GM10266 (cell line): ENCODE measurements around the gene ARRDC4.
"Not testable (repeated sequence)": the region's sequence is repeated elsewhere in the genome, so short reads cannot be mapped to it uniquely, and the experiment has no call there.

Experiments
- DNase-seq: peaks from one replicate; pipeline ENCODE4 v3.0.0; 2012; ENCODE audit errors: extremely low spot score
- TF ChIP-seq, protein P1 (sequence below): IDR thresholded peaks from 2 replicates; pipeline ENCODE4 v1.5.1; 2012; ENCODE audit warnings: mild to moderate bottlenecking, low read depth; ENCODE audit not compliant: control insufficient read depth, insufficient read depth; ENCODE audit errors: missing control alignments

The ARRDC4 gene

DNA sequence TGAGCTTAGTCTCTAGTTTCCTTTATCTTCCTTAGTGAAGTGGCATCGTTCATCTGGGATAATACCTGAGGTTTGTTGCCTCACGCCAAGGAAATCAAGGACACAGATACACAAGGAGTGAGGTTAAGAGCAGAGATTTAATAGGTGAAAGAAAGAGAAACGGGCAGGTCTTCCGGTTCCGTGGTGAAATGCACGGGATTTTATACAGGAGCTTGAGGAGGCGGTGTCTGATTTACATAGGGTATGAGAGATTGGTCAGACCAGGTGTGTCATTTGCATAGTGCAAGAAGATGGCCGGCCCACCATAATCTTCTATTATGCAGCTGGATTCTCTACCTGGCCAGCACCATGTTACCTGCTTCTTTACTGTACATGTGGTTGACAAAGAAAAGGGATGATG lies 17.2 kb downstream of the ARRDC4 start:
- DNase-seq = no peak
- TF ChIP-seq, protein P1, sequence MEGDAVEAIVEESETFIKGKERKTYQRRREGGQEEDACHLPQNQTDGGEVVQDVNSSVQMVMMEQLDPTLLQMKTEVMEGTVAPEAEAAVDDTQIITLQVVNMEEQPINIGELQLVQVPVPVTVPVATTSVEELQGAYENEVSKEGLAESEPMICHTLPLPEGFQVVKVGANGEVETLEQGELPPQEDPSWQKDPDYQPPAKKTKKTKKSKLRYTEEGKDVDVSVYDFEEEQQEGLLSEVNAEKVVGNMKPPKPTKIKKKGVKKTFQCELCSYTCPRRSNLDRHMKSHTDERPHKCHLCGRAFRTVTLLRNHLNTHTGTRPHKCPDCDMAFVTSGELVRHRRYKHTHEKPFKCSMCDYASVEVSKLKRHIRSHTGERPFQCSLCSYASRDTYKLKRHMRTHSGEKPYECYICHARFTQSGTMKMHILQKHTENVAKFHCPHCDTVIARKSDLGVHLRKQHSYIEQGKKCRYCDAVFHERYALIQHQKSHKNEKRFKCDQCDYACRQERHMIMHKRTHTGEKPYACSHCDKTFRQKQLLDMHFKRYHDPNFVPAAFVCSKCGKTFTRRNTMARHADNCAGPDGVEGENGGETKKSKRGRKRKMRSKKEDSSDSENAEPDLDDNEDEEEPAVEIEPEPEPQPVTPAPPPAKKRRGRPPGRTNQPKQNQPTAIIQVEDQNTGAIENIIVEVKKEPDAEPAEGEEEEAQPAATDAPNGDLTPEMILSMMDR = no peak

DNA sequence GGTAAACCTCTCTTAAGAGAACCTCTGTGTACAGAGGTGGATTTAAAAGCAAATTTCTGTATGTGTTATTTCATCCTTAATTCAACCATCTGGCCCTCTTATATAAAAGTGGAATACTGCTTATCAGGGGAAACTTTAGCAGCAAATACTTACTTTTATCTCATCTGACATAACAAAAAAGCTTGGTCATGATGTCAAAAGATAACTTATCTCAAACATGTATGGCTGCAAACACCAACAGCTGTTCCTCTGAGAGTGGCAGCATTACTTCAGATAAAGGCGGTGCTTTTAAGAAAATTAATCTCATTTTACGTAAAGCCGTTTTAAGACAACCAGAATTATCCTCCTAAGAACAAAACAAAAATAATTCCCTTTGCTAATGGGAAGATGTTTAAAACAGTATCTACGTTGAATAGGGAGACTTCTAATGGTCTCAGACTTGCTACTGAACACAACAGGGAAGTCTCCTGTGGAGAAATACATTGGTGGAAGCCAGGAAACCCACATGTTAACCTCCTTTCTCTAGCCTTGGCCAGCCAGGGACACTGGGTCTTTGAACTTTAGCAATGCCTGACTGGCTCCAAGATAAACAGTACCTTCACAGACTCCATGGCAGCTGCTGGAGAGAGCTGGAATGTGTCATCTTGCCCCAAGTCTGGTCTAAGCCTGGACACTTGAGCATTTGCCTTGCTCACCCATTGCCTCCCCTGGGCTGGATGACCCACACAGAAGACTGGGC lies 18.1 kb downstream of the ARRDC4 start:
- no peak for DNase-seq
- TF ChIP-seq, protein P1 = no peak

DNA sequence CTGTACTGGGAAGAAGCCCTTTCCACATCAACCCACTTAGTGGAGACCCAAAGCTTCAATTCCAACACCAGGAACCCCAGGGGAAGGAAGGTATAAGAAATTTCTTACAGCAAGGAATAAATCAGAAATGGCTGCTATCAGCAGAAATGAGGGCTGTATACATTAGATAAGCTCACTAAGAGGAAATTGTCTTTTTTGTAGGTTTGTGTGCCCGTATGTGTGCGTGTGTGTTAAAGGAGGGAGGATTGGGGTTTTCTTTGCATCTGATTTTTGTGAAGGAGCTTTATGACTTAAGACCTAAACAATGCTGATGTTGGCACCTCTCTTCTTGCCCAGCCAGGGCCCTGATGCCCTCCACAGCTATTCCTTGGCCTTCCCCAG lies 18.6 kb downstream of the ARRDC4 start:
- DNase-seq = no peak
- TF ChIP-seq, protein P1 = no peak

DNA sequence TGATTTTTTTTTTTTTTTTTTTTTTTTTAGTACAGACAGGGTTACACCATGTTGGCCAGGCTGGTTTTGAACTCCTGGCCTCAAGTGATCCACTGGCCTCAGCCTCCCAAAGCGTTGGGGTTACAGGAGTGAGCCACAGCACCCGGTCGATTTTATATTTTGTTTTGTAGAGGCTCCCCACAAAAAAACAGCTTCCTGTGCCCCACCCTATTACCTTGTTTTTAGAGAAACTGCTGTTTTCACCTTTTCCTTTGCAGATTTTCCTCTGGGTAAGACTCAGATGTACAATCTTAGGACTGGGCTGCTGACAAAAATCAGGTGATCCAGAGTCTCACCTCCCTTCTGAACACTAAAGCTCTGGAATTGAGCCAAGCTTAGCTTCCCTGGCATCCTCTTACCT lies 20.6 kb downstream of the ARRDC4 start:
- DNase-seq = no peak
- TF ChIP-seq, protein P1 = no peak

DNA sequence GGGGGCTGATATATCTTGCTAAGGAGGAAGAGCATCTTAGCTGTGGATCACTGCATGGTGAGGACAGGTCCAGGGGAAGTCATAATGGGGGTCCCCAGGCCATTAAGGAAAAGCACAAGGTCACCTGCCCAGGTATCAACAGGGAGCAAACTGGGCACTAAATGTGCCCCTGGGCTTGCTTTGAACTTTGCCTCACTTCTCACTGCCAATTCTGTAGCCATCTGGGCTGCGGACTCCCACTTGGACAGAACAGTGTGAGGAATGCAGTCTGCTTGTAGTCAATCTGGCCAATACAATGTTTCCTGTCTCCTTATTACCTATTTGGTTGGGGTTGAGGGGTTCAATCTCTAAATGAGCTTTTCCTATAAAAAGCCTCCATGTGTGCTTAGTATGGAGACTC lies 21.3 kb downstream of the ARRDC4 start:
- no peak for DNase-seq

DNA sequence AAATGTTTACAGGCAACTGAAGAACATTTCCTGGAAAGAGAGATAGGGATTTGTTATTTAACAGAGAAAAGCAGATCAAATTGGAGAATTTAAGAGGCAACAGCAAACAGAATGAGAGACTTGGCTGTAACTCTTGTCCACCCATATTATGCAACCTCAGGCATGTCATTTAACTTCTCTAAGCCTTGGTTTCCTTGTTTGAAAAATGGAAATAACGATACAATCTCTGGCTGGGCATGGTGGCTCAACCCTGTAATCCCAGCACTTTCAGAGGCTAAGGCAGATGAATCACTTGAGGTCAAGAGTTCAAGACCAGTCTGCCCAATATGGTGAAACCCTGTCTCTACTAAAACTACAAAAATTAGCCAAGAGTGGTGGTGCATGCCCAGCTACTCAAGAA lies 23.7 kb downstream of the ARRDC4 start:
- DNase-seq = no peak
- TF ChIP-seq, protein P1 = no peak

More for the DNA sequence above, 21.3 kb downstream of the ARRDC4 start:
- TF ChIP-seq, protein P1 = no peak

DNA sequence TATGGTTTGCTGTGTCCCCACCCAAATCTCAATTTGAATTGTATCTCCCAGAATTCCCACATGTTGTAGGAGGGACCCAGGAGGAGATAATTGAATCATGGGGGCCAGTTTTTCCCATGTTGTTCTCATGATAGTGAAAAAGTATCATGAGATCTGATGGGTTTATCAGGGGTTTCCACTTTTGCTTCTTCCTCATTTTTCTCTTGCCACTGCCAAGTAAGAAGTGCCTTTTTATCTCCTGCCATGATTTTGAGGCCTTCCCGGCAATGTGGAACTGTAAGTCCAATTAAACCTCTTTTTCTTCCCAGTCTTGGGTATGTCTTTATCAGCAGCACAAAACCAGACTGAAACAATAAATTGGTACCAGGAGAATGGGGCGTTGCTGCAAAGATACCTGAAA lies 25.5 kb downstream of the ARRDC4 start:
- not testable (repeated sequence) for DNase-seq

DNA sequence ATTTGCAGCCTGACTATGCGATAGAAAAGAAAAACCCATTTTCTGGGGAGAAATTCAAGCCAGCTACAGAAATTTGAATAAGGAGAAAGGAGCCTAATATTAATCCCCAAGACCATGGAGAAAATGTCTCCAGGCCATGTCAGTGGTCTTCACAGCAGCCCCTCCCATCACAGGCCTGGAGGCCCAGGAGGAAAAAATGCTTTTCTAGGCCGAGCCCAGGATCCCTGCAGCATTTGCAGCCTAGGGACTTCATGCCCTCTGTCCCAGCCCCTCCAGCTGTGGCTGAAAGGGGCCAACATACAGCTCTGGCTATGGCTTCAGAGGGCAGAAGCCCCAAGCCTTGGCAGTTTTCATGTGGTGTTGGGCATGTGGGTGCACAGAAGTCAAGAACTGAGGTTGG lies 26.3 kb downstream of the ARRDC4 start:
- DNase-seq = no peak
- TF ChIP-seq, protein P1 = no peak
